Measurements from ENCODE around the gene FIZ1.

- no peak for TF ChIP-seq CTCF (IDR thresholded peaks at IDR 0.05)
- no peak for TF ChIP-seq EP300 (IDR thresholded peaks at IDR 0.05)
Observed at GRCh38 chr19:55576746-55577145, 22.6 kb downstream of the FIZ1 start.
